Panc1 (cell line): Measurements from ENCODE around the gene GM2A.

ENCODE experiments used
- POLR2AphosphoS5 ChIP-seq: IDR thresholded peaks from 2 replicates; pipeline ENCODE4 v1.6.1; 2012; ENCODE audit warnings: mild to moderate bottlenecking, low read depth, low read length, moderate library complexity
- SIN3A ChIP-seq: IDR thresholded peaks from 2 replicates; pipeline ENCODE4 v1.6.1; 2012; ENCODE audit warnings: low read depth, mild to moderate bottlenecking, low read length, moderate library complexity, borderline replicate concordance; ENCODE audit not compliant: insufficient read depth
- TCF7L2 ChIP-seq: IDR thresholded peaks from 2 replicates; pipeline ENCODE4 v1.6.1; 2011; ENCODE audit warnings: mild to moderate bottlenecking, low read depth, low read length, inconsistent platforms
- TF ChIP-seq, protein P1 (sequence below): fragments of 450-650 bp; IDR thresholded peaks from 2 replicates; pipeline ENCODE4 v1.5.1; 2017; ENCODE audit warnings: mild to moderate bottlenecking
- TF ChIP-seq, protein P2 (sequence below), 2 experiments: IDR thresholded peaks; 2 replicates each; pipeline ENCODE4 v1.6.1; 2011 to 2012; ENCODE audit warnings: low read depth in 2 of 2, control low read depth in 1 of 2, low read length in 1 of 2, mild to moderate bottlenecking in 1 of 2, moderate library complexity in 1 of 2; ENCODE audit not compliant: insufficient read depth in 1 of 2

DNA sequence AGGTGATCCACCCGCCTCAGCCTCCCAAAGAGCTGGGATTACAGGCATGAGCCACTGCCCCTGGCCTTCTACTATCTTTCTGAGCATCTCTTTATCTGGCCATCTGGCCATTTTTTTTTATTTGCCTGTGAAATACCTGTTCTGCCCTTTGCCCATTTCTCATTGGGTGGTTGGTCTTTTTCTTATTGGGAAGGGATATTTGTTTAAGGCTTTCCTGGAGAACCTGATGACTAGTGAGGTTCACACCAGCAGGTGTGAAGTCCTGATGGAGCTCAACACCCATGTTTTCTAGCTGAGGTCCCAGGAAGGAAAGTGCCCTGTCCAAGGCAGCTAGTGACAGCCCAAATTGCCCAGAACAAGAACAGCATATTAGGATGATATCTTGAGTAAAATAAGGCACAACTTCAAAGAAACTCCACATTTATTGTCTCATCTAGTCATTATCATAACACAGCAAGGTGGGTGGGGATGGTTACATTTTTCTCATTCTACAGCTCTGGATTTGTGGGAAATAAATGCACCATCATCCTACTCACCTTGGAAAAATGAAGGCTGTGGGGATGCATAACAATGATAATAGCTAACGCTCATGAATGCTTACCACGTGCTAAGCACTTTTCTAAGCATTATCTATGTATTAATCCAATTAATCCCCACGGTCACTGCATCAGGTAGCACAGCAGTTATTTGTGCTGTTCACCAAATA lies 30.3 kb downstream of the GM2A start:
- TF ChIP-seq, protein P1, sequence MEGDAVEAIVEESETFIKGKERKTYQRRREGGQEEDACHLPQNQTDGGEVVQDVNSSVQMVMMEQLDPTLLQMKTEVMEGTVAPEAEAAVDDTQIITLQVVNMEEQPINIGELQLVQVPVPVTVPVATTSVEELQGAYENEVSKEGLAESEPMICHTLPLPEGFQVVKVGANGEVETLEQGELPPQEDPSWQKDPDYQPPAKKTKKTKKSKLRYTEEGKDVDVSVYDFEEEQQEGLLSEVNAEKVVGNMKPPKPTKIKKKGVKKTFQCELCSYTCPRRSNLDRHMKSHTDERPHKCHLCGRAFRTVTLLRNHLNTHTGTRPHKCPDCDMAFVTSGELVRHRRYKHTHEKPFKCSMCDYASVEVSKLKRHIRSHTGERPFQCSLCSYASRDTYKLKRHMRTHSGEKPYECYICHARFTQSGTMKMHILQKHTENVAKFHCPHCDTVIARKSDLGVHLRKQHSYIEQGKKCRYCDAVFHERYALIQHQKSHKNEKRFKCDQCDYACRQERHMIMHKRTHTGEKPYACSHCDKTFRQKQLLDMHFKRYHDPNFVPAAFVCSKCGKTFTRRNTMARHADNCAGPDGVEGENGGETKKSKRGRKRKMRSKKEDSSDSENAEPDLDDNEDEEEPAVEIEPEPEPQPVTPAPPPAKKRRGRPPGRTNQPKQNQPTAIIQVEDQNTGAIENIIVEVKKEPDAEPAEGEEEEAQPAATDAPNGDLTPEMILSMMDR = no peak
- no peak for TF ChIP-seq POLR2AphosphoS5
- no peak for TF ChIP-seq TCF7L2
- TF ChIP-seq, protein P2, sequence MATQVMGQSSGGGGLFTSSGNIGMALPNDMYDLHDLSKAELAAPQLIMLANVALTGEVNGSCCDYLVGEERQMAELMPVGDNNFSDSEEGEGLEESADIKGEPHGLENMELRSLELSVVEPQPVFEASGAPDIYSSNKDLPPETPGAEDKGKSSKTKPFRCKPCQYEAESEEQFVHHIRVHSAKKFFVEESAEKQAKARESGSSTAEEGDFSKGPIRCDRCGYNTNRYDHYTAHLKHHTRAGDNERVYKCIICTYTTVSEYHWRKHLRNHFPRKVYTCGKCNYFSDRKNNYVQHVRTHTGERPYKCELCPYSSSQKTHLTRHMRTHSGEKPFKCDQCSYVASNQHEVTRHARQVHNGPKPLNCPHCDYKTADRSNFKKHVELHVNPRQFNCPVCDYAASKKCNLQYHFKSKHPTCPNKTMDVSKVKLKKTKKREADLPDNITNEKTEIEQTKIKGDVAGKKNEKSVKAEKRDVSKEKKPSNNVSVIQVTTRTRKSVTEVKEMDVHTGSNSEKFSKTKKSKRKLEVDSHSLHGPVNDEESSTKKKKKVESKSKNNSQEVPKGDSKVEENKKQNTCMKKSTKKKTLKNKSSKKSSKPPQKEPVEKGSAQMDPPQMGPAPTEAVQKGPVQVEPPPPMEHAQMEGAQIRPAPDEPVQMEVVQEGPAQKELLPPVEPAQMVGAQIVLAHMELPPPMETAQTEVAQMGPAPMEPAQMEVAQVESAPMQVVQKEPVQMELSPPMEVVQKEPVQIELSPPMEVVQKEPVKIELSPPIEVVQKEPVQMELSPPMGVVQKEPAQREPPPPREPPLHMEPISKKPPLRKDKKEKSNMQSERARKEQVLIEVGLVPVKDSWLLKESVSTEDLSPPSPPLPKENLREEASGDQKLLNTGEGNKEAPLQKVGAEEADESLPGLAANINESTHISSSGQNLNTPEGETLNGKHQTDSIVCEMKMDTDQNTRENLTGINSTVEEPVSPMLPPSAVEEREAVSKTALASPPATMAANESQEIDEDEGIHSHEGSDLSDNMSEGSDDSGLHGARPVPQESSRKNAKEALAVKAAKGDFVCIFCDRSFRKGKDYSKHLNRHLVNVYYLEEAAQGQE (IDR thresholded peaks at IDR 0.05; ENCODE audit: insufficient read depth in 1 of 2, low read depth in 2 of 2, low read length in 1 of 2) = no peak
- no peak for TF ChIP-seq SIN3A
